Calu3 (cell line): ENCODE results near the gene ADIPOR1. TPM values are rescaled to one million over a fixed set of nuclear protein-coding genes. Genes with fewer than 3 reads are reported as not detected.
A peak's percentile ranks its signal among the peaks of the same experiment; 100 is the strongest.

ENCODE experiments used
- BruUV-seq: library from RNA; stranded (reverse); fragments of 400-500 nt; replicated peaks from 2 replicates; lab custom pipeline; 2021; lab: Mats Ljungman, UMichigan
- CTCF ChIA-PET: fragments of 300-600 bp; sonication (Branson Sonifier 250); formaldehyde crosslinking; loops from one replicate; lab custom pipeline; 2022; ENCODE audit warnings: antibody characterized with exemption; lab: Charles Lee
- DNase-seq: peaks from one replicate; pipeline ENCODE4 v3.0.0; 2022
- H3K27ac Mint-ChIP-seq: one replicate; pipeline ENCODE4 v1.8.0; 2022; ENCODE audit warnings: mixed read lengths; ENCODE audit not compliant: unreplicated experiment
- H3K27me3 Mint-ChIP-seq: one replicate; pipeline ENCODE4 v1.8.0; 2022; ENCODE audit warnings: mixed read lengths; ENCODE audit not compliant: unreplicated experiment
- H3K36me3 Mint-ChIP-seq: one replicate; pipeline ENCODE4 v1.8.0; 2022; ENCODE audit warnings: mild to moderate bottlenecking, moderate library complexity, mixed read lengths; ENCODE audit not compliant: insufficient read depth, unreplicated experiment
- H3K4me1 Mint-ChIP-seq: one replicate; pipeline ENCODE4 v1.8.0; 2022; ENCODE audit warnings: mild to moderate bottlenecking, low read depth, mixed read lengths; ENCODE audit not compliant: unreplicated experiment
- H3K4me3 Mint-ChIP-seq: one replicate; pipeline ENCODE4 v1.8.0; 2022; ENCODE audit warnings: mild to moderate bottlenecking, low read depth, moderate library complexity, mixed read lengths; ENCODE audit not compliant: unreplicated experiment
- H3K9me3 Mint-ChIP-seq: one replicate; pipeline ENCODE4 v1.8.0; 2022; ENCODE audit warnings: low read depth, mixed read lengths; ENCODE audit not compliant: unreplicated experiment
- CTCF ChIP-seq: fragments of 200-600 bp; IDR thresholded peaks from one replicate; pipeline ENCODE4 v1.8.0; 2022; ENCODE audit warnings: antibody characterized with exemption; ENCODE audit not compliant: unreplicated experiment
- intact Hi-C: fragments of 100-400 bp; cut with micrococcal nuclease; formaldehyde crosslinking; loops from one replicate; pipeline ENCODE4 v1.10.0; 2022; ENCODE audit not compliant: unreplicated experiment
- total RNA-seq: library from RNA; stranded (reverse); gene quantifications from 2 replicates; pipeline ENCODE4 v1.2.3, GENCODE V29; 2022

ADIPOR1 gene
- total RNA-seq, 1 experiment from 2014 or later, result 104 TPM

GRCh38 chr1:202954057-202954745 lies 3.9 kb downstream of the ADIPOR1 start:
- Mint-ChIP-seq H3K27me3 (no peaks in the 10 kb centered on the region), H3K4me3 (no peak overlapping the region), H3K9me3 (no peaks in the 10 kb centered on the region), H3K27ac (peak overlapping the region; percentile 3), H3K4me1 (peaks cover 47% of the 10 kb centered on the region), H3K36me3 (peaks cover 29% of the 10 kb centered on the region)
- CTCF ChIA-PET, result interaction anchor here (0.6 to 0.7 kb wide), 2 partner anchors 12 to 19 kb away, joined by 3 to 5 read pairs; no protein-coding TSS in a partner anchor
- intact Hi-C loops, result no loop called here
- no peak for TF ChIP-seq CTCF
- BruUV-seq, result no TSS peak
- no peak for DNase-seq

GRCh38 chr1:202953392-202953791 lies 4.7 kb downstream of the ADIPOR1 start:
- intact Hi-C loops, result no loop called here
- no TSS peak for BruUV-seq
- H3K4me1 Mint-ChIP-seq, result peaks cover 39% of the 10 kb centered on the region
- TF ChIP-seq CTCF, result no peak
- no peak overlapping the region for H3K4me3 Mint-ChIP-seq
- CTCF ChIA-PET, result interaction anchor here (0.7 to 1.1 kb wide), 4 partner anchors 10 to 20 kb away, joined by 3 to 9 read pairs (median 3); no protein-coding TSS in a partner anchor
- no peaks in the 10 kb centered on the region for H3K9me3 Mint-ChIP-seq
- H3K36me3 Mint-ChIP-seq, result peaks cover 29% of the 10 kb centered on the region
- no peak overlapping the region for H3K27ac Mint-ChIP-seq
- no peaks in the 10 kb centered on the region for H3K27me3 Mint-ChIP-seq
- no peak for DNase-seq

- no peak for TF ChIP-seq CTCF
- BruUV-seq, result no TSS peak
- Mint-ChIP-seq H3K27ac (no peak overlapping the region), H3K9me3 (no peaks in the 10 kb centered on the region), H3K27me3 (no peaks in the 10 kb centered on the region), H3K4me3 (no peak overlapping the region), H3K4me1 (peaks cover 37% of the 10 kb centered on the region), H3K36me3 (peaks cover 27% of the 10 kb centered on the region)
- peak; percentile 19 for DNase-seq
- intact Hi-C loops, result no loop called here
- CTCF ChIA-PET, result interaction anchor here (0.7 to 1.1 kb wide), 4 partner anchors 9 to 19 kb away, joined by 3 to 9 read pairs (median 3); no protein-coding TSS in a partner anchor
Measured at GRCh38 chr1:202952818-202953217, 5.3 kb downstream of the ADIPOR1 start.

- Mint-ChIP-seq H3K4me3 (no peak overlapping the region), H3K36me3 (peaks cover 20% of the 10 kb centered on the region), H3K9me3 (no peaks in the 10 kb centered on the region), H3K4me1 (peaks cover 37% of the 10 kb centered on the region), H3K27ac (no peak overlapping the region), H3K27me3 (no peaks in the 10 kb centered on the region)
- intact Hi-C loops, result no loop called here
- CTCF ChIA-PET, result interaction anchor here (1.1 kb wide), 1 partner anchor 8 kb away, joined by 3 read pairs; no protein-coding TSS in a partner anchor
- no TSS peak for BruUV-seq
- no peak for TF ChIP-seq CTCF
- no peak for DNase-seq
Measured at GRCh38 chr1:202952099-202952498, 6.0 kb downstream of the ADIPOR1 start.
